Measurements from ENCODE around the gene CDC26. TPM values are rescaled to one million over a fixed set of nuclear protein-coding genes. Genes with fewer than 3 reads are reported as not detected.

Gene CDC26
- total RNA-seq: 10 to 100 TPM; 18.4 to 18.6 TPM

- Histone ChIP-seq H3K4me3 (peak within 1 kb of the TSS; percentile 82), H3K4me1 (ENCODE audit: control insufficient read depth in 1 of 2, low read depth in 2 of 2) (peaks cover 7 to 25% of the 10 kb centered on the region in 2 donors), H3K27me3 (replicated peaks; ENCODE audit: insufficient read depth) (no peaks in the 10 kb centered on the region), H3K27ac (peak within 1 kb of the TSS; percentile 84 to 92), H3K9me3 (no peaks in the 10 kb centered on the region), H3K36me3 (peaks cover 34% of the 10 kb centered on the region)
- DNase-seq (ENCODE audit: low spot score) (peak; percentile 90), ATAC-seq (ENCODE audit: insufficient number of reproducible peaks, low FRiP score, low read depth) (peak; percentile 97)
- TF ChIP-seq CTCF (IDR thresholded peaks at IDR 0.05): no peak
Measured at GRCh38 chr9:113275157-113276131, at the start of gene CDC26, which contains the start of gene PRPF4. TSS of gene CDC26 (minus strand) at chr9:113275572. CDS start at chr9:113272507, 3,065 bp downstream. TSS of gene PRPF4 (plus strand) at chr9:113275658. CDS start at chr9:113275744, 86 bp downstream.

DNA sequence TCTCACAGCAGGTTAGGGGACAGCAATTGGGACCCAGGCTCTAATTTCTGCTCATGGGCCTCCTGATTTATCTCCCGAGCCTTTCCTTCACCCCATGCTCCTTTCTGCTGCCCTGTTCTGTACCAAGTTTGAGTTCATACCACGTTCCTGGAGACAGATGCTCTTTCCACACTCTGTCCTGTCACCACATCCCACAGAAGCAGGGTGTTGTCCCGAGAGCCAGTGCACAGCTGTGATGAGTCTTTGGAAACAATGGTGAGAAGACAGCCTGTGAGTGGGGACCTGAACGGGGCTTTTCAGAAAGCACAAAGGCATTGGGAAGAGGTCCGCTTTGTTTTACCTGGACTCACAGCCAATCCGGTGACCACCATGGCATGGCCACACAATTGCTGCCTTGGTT lies 47.3 kb upstream of the CDC26 start:
- H3K36me3 ChIP-seq: no peaks in the 10 kb centered on the region
- peaks cover 0 to 6% of the 10 kb centered on the region in 2 donors for H3K4me1 ChIP-seq (ENCODE audit: control insufficient read depth in 1 of 2, low read depth in 2 of 2)
- H3K27me3 ChIP-seq (replicated peaks; ENCODE audit: insufficient read depth): no peaks in the 10 kb centered on the region
- ATAC-seq (ENCODE audit: insufficient number of reproducible peaks, low FRiP score, low read depth) (no peak), DNase-seq (ENCODE audit: low spot score) (no peak)
- H3K4me3 ChIP-seq: no peak overlapping the region
- no peak for TF ChIP-seq CTCF (IDR thresholded peaks at IDR 0.05)
- H3K27ac ChIP-seq: no peak overlapping the region
- H3K9me3 ChIP-seq: no peaks in the 10 kb centered on the region

DNA sequence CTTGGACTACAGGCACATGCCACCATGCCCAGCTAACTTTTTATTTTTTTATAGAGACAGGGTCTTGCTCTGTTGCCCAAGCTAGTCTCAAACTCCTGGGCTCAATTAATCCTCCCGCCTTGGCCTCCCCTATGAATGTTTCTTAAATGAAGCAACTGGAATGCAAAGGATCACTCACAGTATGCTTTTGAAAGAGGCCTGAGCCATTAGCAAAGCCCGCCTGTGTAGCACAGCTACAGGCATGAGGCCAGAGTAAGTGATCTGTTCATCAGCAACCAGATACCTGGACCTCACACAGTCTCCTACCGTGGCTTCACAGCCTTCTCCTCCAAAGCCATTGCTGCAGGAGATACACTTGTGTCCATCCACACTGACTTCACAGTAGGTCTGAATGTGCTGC lies 44.7 kb upstream of the CDC26 start:
- Histone ChIP-seq H3K36me3 (no peaks in the 10 kb centered on the region), H3K4me1 (ENCODE audit: control insufficient read depth in 1 of 2, low read depth in 2 of 2) (peaks cover 0 to 32% of the 10 kb centered on the region in 2 donors), H3K4me3 (no peak overlapping the region), H3K27ac (no peak overlapping the region), H3K9me3 (no peaks in the 10 kb centered on the region), H3K27me3 (replicated peaks; ENCODE audit: insufficient read depth) (no peaks in the 10 kb centered on the region)
- TF ChIP-seq CTCF (IDR thresholded peaks at IDR 0.05): no peak
- no peak for DNase-seq (ENCODE audit: low spot score)
- no peak for ATAC-seq (ENCODE audit: insufficient number of reproducible peaks, low FRiP score, low read depth)

DNA sequence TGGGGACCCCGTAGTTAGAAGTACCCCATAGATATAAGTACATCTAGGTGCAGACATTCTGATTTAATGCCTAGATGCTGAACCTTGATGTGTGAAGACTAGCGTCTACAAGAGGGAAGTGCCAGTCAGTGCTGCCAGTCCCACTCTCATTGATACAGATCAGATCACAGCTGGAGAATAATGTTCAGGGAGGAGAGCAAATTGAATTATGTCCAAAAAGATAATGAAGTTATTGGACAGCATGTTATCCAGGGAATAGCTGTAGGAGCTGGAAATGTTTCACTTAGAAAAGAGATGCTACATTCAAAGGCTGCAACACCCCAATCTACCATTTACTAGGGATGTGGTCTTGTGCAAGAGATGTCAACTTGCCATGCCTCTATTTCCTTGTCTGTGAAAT lies 43.7 kb upstream of the CDC26 start:
- H3K4me1 ChIP-seq (ENCODE audit: control insufficient read depth in 1 of 2, low read depth in 2 of 2): peaks cover 0 to 32% of the 10 kb centered on the region in 2 donors
- no peaks in the 10 kb centered on the region for H3K36me3 ChIP-seq
- no peak for DNase-seq (ENCODE audit: low spot score)
- H3K9me3 ChIP-seq: no peaks in the 10 kb centered on the region
- no peak overlapping the region for H3K4me3 ChIP-seq
- no peak for TF ChIP-seq CTCF (IDR thresholded peaks at IDR 0.05)
- H3K27ac ChIP-seq: no peak overlapping the region
- ATAC-seq (ENCODE audit: insufficient number of reproducible peaks, low FRiP score, low read depth): no peak
- no peaks in the 10 kb centered on the region for H3K27me3 ChIP-seq (replicated peaks; ENCODE audit: insufficient read depth)

DNA sequence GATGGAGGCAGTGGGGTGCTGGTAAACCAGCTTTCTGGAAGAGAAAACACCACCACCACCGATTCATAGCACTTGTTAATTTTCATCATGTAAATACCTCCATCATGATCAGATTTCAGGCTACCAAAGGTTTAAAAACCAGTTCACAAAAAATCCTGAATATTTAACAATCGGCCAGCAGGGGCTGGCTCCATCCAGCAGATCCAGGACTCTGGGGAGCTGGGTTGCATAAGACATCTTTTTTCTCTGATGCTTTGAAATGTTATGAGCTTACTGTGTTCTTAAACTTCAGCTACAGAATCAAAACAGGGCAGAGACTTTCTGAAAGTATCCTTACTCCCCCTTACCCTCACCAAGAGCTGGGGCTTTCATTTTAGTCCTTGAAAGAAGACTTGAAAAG lies 42.4 kb upstream of the CDC26 start:
- Histone ChIP-seq H3K27me3 (replicated peaks; ENCODE audit: insufficient read depth) (no peaks in the 10 kb centered on the region), H3K4me3 (no peak overlapping the region), H3K4me1 (ENCODE audit: control insufficient read depth in 1 of 2, low read depth in 2 of 2) (peaks cover 0 to 32% of the 10 kb centered on the region in 2 donors), H3K9me3 (no peaks in the 10 kb centered on the region), H3K27ac (no peak overlapping the region), H3K36me3 (no peaks in the 10 kb centered on the region)
- ATAC-seq (ENCODE audit: insufficient number of reproducible peaks, low FRiP score, low read depth) (no peak), DNase-seq (ENCODE audit: low spot score) (no peak)
- TF ChIP-seq CTCF (IDR thresholded peaks at IDR 0.05): peak; percentile 43
